ENCODE data around the gene SLC25A38. TPM values are rescaled to one million over a fixed set of nuclear protein-coding genes. Genes with fewer than 3 reads are reported as not detected.
"Not testable (repeated sequence)": the region's sequence is repeated elsewhere in the genome, so short reads cannot be mapped to it uniquely, and the experiment has no call there.

Gene SLC25A38
- total and polyA plus RNA-seq, 10 of the 15 experiments (the other 5 are each of a cell fraction or from before 2014, with no cell fraction given): 15.2 to 55.2 (median 39.2) TPM

DNA sequence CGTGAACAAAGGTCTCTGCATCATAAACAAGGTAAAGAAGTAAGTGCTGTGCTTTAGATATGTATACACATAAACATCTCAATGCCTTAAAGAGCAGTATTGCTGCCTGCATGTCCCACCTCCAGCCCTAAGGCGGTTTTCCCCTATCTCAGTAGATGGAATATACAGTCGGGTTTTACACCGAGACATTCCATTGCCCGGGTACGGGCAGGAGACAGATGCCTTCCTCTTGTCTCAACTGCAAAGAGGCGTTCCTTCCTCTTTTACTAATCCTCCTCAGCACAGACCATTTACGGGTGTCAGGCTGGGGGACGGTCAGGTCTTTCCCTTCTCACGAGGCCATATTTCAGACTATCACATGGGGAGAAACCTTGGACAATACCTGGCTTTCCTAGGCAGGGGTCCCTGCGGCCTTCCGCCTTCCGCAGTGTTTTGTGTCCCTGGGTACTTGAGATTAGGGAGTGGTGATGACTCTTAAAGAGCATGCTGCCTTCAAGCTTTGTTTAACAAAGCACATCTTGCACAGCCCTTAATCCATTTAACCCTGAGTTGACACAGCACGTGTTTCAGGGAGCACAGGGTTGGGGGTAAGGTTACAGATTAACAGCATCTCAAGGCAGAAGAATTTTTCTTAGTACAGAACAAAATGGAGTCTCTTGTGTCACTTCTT is 35.5 kb downstream of the SLC25A38 start:
- H3K27me3 ChIP-seq (replicated peaks in 1 of 2; ENCODE audit: control insufficient read depth in 2 of 2, insufficient read depth in 2 of 2, low read length in 1 of 2); DNase-seq (ENCODE audit: low read depth, low spot score); FAIRE-seq; SMC1A ChIA-PET (ENCODE audit: uncharacterized antibody, unreplicated experiment); H3K9me3 ChIP-seq (replicated peaks; ENCODE audit: control insufficient read depth, insufficient read depth, low read length); H4K20me1 ChIP-seq (ENCODE audit: control insufficient read depth, insufficient read depth); POLR2A ChIA-PET; in situ Hi-C loops (cut with MboI); RAD21 ChIA-PET (ENCODE audit: unreplicated experiment); H3K36me3 ChIP-seq (ENCODE audit: control insufficient read depth in 2 of 2, insufficient read depth in 2 of 2, low read length in 1 of 2); H3K4me2 ChIP-seq (ENCODE audit: control insufficient read depth, insufficient read depth); H3K4me3 ChIP-seq; H3K27ac ChIP-seq (ENCODE audit: control insufficient read depth, insufficient read depth); H2AFZ ChIP-seq (ENCODE audit: control insufficient read depth, low read depth, low read length); H3K4me1 ChIP-seq (ENCODE audit: control insufficient read depth, insufficient read depth, low read length); BruUV-seq (replicated peaks); H3K79me2 ChIP-seq (ENCODE audit: control insufficient read depth, insufficient read depth, low read length); H3K9ac ChIP-seq (ENCODE audit: control insufficient read depth, insufficient read depth, low read length); intact Hi-C loops (cut with micrococcal nuclease; ENCODE audit: unreplicated experiment); ATAC-seq: not testable (repeated sequence)
- CTCF ChIA-PET: interaction anchor here (2.2 kb wide), 1 partner anchor 11 kb away, joined by 7 read pairs; no protein-coding TSS in a partner anchor
- 58% methylated on average over 10 of the region's 14 CpGs for WGBS (ENCODE audit: insufficient coverage, insufficient replicate concordance, low lambda C conversion rate, missing lambda C conversion rate)

DNA sequence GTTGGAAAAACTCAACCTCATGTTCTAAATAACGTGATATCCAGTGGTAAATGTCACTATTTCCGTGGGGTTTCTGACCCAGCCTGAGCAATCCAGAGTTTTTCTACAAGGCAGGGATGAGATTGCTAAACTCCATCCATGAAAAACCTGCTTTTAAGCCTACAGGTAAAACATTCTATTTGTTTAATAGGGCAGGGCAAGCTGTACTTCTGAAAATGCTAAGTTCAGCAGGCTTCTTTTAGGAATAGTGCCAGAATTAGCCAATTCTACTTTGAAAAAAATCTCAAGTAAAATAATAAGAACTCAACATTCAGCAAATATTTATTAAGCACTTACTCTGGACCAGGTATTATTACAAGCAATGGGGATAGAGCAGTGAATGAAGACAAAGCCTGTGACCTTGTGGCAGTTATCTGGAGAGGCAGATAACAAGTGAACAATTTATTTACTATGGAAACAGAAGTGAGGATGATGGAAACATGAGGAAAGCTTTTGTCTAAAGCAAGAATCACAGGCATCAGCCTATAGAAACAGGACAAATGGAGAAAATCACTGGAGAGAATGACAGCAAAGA is 36.7 kb downstream of the SLC25A38 start:
- POLR2A ChIA-PET: no interaction called here
- FAIRE-seq: no peak
- no peaks in the 10 kb centered on the region; a peak in 1 of 4 replicates for H3K36me3 ChIP-seq (ENCODE audit: control insufficient read depth in 2 of 2, insufficient read depth in 2 of 2, low read length in 1 of 2)
- RAD21 ChIA-PET (ENCODE audit: unreplicated experiment): no interaction called here
- no peak overlapping the region for H3K4me3 ChIP-seq
- in situ Hi-C loops (cut with MboI) (no loop called here), intact Hi-C loops (cut with micrococcal nuclease; ENCODE audit: unreplicated experiment) (no loop called here)
- no TSS peak for BruUV-seq (replicated peaks)
- 84% methylated on average over 2 of the region's 2 CpGs for WGBS (ENCODE audit: insufficient coverage, insufficient replicate concordance, low lambda C conversion rate, missing lambda C conversion rate)
- H3K9me3 ChIP-seq (replicated peaks; ENCODE audit: control insufficient read depth, insufficient read depth, low read length): no peaks in the 10 kb centered on the region
- H2AFZ ChIP-seq (ENCODE audit: control insufficient read depth, low read depth, low read length): no peak overlapping the region
- CTCF ChIA-PET: no interaction called here
- H3K4me2 ChIP-seq (ENCODE audit: control insufficient read depth, insufficient read depth): no peak overlapping the region
- SMC1A ChIA-PET (ENCODE audit: uncharacterized antibody, unreplicated experiment): no interaction called here
- no peaks in the 10 kb centered on the region for H3K4me1 ChIP-seq (ENCODE audit: control insufficient read depth, insufficient read depth, low read length)
- no peaks in the 10 kb centered on the region for H3K79me2 ChIP-seq (ENCODE audit: control insufficient read depth, insufficient read depth, low read length)
- no peaks in the 10 kb centered on the region for H3K27me3 ChIP-seq (replicated peaks in 1 of 2; ENCODE audit: control insufficient read depth in 2 of 2, insufficient read depth in 2 of 2, low read length in 1 of 2)
- no peak for DNase-seq (ENCODE audit: low read depth, low spot score)
- no peak overlapping the region for H3K27ac ChIP-seq (ENCODE audit: control insufficient read depth, insufficient read depth)
- no peak overlapping the region for H3K9ac ChIP-seq (ENCODE audit: control insufficient read depth, insufficient read depth, low read length)
- ATAC-seq: no peak
- H4K20me1 ChIP-seq (ENCODE audit: control insufficient read depth, insufficient read depth): no peaks in the 10 kb centered on the region
- TF ChIP-seq ZNF622 (IDR thresholded peaks at IDR 0.05) (no peak), MEF2B (IDR thresholded peaks at IDR 0.05; ENCODE audit: partially characterized antibody, poor library complexity, severe bottlenecking) (no peak), NFYB (IDR thresholded peaks at IDR 0.05; ENCODE audit: insufficient read depth, low read depth, low read length) (no peak), JUNB (IDR thresholded peaks at IDR 0.05) (no peak), GABPA (IDR thresholded peaks at IDR 0.05; ENCODE audit: low read depth) (no peak), TBL1XR1 (IDR thresholded peaks at IDR 0.05; ENCODE audit: low read depth, low read length) (no peak), NFXL1 (IDR thresholded peaks at IDR 0.05; ENCODE audit: borderline replicate concordance) (no peak), FOXM1 (IDR thresholded peaks at IDR 0.05; ENCODE audit: low read depth, low read length) (no peak), PAX5 (IDR thresholded peaks at IDR 0.05; ENCODE audit: borderline replicate concordance, low read depth, low read length) (no peak), ZNF24 (IDR thresholded peaks at IDR 0.05) (no peak), MYC (IDR thresholded peaks at IDR 0.05; ENCODE audit: insufficient read depth, insufficient read length, insufficient replicate concordance, low read length, severe bottlenecking) (no peak), LARP7 (IDR thresholded peaks at IDR 0.05) (no peak)
- TF ChIP-seq, protein P1, sequence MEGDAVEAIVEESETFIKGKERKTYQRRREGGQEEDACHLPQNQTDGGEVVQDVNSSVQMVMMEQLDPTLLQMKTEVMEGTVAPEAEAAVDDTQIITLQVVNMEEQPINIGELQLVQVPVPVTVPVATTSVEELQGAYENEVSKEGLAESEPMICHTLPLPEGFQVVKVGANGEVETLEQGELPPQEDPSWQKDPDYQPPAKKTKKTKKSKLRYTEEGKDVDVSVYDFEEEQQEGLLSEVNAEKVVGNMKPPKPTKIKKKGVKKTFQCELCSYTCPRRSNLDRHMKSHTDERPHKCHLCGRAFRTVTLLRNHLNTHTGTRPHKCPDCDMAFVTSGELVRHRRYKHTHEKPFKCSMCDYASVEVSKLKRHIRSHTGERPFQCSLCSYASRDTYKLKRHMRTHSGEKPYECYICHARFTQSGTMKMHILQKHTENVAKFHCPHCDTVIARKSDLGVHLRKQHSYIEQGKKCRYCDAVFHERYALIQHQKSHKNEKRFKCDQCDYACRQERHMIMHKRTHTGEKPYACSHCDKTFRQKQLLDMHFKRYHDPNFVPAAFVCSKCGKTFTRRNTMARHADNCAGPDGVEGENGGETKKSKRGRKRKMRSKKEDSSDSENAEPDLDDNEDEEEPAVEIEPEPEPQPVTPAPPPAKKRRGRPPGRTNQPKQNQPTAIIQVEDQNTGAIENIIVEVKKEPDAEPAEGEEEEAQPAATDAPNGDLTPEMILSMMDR (IDR thresholded peaks at IDR 0.05 in 2 of 3, conservative IDR thresholded peaks at IDR 0.05 in 1 of 3; ENCODE audit: control insufficient read depth in 2 of 3, extremely low read depth in 1 of 3, insufficient read depth in 1 of 3, low read depth in 3 of 3, low read length in 3 of 3): no peak
- TF ChIP-seq, protein P2, sequence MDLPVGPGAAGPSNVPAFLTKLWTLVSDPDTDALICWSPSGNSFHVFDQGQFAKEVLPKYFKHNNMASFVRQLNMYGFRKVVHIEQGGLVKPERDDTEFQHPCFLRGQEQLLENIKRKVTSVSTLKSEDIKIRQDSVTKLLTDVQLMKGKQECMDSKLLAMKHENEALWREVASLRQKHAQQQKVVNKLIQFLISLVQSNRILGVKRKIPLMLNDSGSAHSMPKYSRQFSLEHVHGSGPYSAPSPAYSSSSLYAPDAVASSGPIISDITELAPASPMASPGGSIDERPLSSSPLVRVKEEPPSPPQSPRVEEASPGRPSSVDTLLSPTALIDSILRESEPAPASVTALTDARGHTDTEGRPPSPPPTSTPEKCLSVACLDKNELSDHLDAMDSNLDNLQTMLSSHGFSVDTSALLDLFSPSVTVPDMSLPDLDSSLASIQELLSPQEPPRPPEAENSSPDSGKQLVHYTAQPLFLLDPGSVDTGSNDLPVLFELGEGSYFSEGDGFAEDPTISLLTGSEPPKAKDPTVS (IDR thresholded peaks at IDR 0.05; ENCODE audit: low read depth, low read length): no peak
